Trophoblast cell (in vitro differentiated cells and primary cell): ENCODE data around the gene PROKR2.
A peak's percentile ranks its signal among the peaks of the same experiment; 100 is the strongest.

Experiments
- DNase-seq, 2 donors: peaks; one replicate each; pipeline ENCODE4 v3.0.0-alpha.2; 2016
- H2AFZ ChIP-seq: 2 replicates; pipeline ENCODE4 v1.6.1; 2013; ENCODE audit warnings: low read length, moderate library complexity, mild to moderate bottlenecking; ENCODE audit not compliant: insufficient read depth, poor library complexity
- H2AK5ac ChIP-seq: 2 replicates; pipeline ENCODE4 v1.6.1; 2013; ENCODE audit warnings: mild to moderate bottlenecking, low read length
- H2BK120ac ChIP-seq: 2 replicates; pipeline ENCODE4 v1.6.1; 2013; ENCODE audit warnings: low read length, mild to moderate bottlenecking, moderate library complexity; ENCODE audit not compliant: insufficient read depth, poor library complexity
- H2BK12ac ChIP-seq: 2 replicates; pipeline ENCODE4 v1.6.1; 2013; ENCODE audit warnings: mild to moderate bottlenecking, low read length, moderate library complexity
- H2BK5ac ChIP-seq: 2 replicates; pipeline ENCODE4 v1.6.1; 2013; ENCODE audit warnings: low read length, low read depth, moderate library complexity, mild to moderate bottlenecking; ENCODE audit not compliant: poor library complexity
- H3K14ac ChIP-seq: 2 replicates; pipeline ENCODE4 v1.6.1; 2013; ENCODE audit warnings: mild to moderate bottlenecking, low read length
- H3K18ac ChIP-seq: 2 replicates; pipeline ENCODE4 v1.6.1; 2013; ENCODE audit warnings: mild to moderate bottlenecking, low read length
- H3K23ac ChIP-seq: 2 replicates; pipeline ENCODE4 v1.6.1; 2013; ENCODE audit warnings: low read length
- H3K27ac ChIP-seq: 2 replicates; pipeline ENCODE4 v1.5.1; 2013; ENCODE audit warnings: low read depth, mild to moderate bottlenecking, inconsistent platforms, low read length, moderate library complexity
- H3K27me3 ChIP-seq: 2 replicates; pipeline ENCODE4 v1.6.1; 2013; ENCODE audit warnings: inconsistent platforms, mild to moderate bottlenecking, low read length, moderate library complexity; ENCODE audit not compliant: insufficient read depth
- H3K36me3 ChIP-seq, 2 experiments: 1 replicate in 1 of 2; 2 replicates in 1 of 2; pipeline ENCODE4 v1.6.1; 2013; ENCODE audit warnings: low read length in 2 of 2, mild to moderate bottlenecking in 2 of 2, moderate library complexity in 1 of 2; ENCODE audit not compliant: insufficient read depth in 2 of 2, control insufficient read depth in 1 of 2
- H3K4ac ChIP-seq: 2 replicates; pipeline ENCODE4 v1.6.1; 2013; ENCODE audit warnings: low read depth, mild to moderate bottlenecking, low read length, moderate library complexity
- H3K4me1 ChIP-seq, 2 experiments: 1 replicate in 1 of 2; 2 replicates in 1 of 2; pipeline ENCODE4 v1.6.1; 2013; ENCODE audit warnings: low read length in 2 of 2, mild to moderate bottlenecking in 2 of 2, moderate library complexity in 1 of 2; ENCODE audit not compliant: insufficient read depth in 2 of 2, control insufficient read depth in 1 of 2
- H3K4me2 ChIP-seq: 2 replicates; pipeline ENCODE4 v1.6.1; 2013; ENCODE audit warnings: inconsistent platforms, mild to moderate bottlenecking, low read length, moderate library complexity
- H3K4me3 ChIP-seq: 2 replicates; pipeline ENCODE4 v1.5.1; 2013; ENCODE audit warnings: mild to moderate bottlenecking, low read depth, low read length, inconsistent platforms
- H3K79me1 ChIP-seq: one replicate; pipeline ENCODE4 v1.6.1; 2013; ENCODE audit warnings: low read length
- H3K79me2 ChIP-seq: 2 replicates; pipeline ENCODE4 v1.6.1; 2013; ENCODE audit warnings: low read length, mild to moderate bottlenecking; ENCODE audit not compliant: control insufficient read depth, insufficient read depth, poor library complexity
- H3K9ac ChIP-seq: 2 replicates; pipeline ENCODE4 v1.6.1; 2013; ENCODE audit warnings: mild to moderate bottlenecking, low read length
- H3K9me3 ChIP-seq: 2 replicates; pipeline ENCODE4 v1.6.1; 2013; ENCODE audit warnings: low read depth, mild to moderate bottlenecking, control low read depth, inconsistent platforms, low read length; ENCODE audit not compliant: insufficient read depth
- H4K12ac ChIP-seq: 2 replicates; pipeline ENCODE4 v1.6.1; 2013; ENCODE audit warnings: low read depth, mild to moderate bottlenecking, low read length, moderate library complexity
- H4K8ac ChIP-seq: 2 replicates; pipeline ENCODE4 v1.6.1; 2013; ENCODE audit warnings: low read depth, mild to moderate bottlenecking, low read length, moderate library complexity
- H4K91ac ChIP-seq: one replicate; pipeline ENCODE4 v1.6.1; 2013; ENCODE audit warnings: low read depth, mild to moderate bottlenecking, low read length, moderate library complexity
- WGBS: extraction: QIAGEN DNeasy Blood & Tissue Kit; methylation state at CpG from one replicate; pipeline ENCODE4 v1.1.7; 2013; ENCODE audit warnings: missing lambda C conversion rate; ENCODE audit not compliant: insufficient read length, insufficient coverage; ENCODE audit errors: extremely low coverage; 5-methylcytosine and 5-hydroxymethylcytosine counted together

The PROKR2 gene

GRCh38 chr20:5328268-5328667 is 11.5 kb upstream of the PROKR2 start:
- Histone ChIP-seq H3K79me1 (no peaks in the 10 kb centered on the region), H3K79me2 (no peaks in the 10 kb centered on the region), H3K4me2 (no peak overlapping the region), H3K4me1 (no peaks in the 10 kb centered on the region), H2AFZ (no peak overlapping the region), H3K9ac (no peak overlapping the region), H2BK12ac (no peak overlapping the region), H3K23ac (no peak overlapping the region), H3K4me3 (no peak overlapping the region), H3K27ac (no peak overlapping the region), H3K27me3 (no peaks in the 10 kb centered on the region), H2BK5ac (no peak overlapping the region), H3K9me3 (no peaks in the 10 kb centered on the region), H3K36me3 (no peaks in the 10 kb centered on the region), H2BK120ac (no peak overlapping the region), H4K8ac (no peak overlapping the region), H3K18ac (no peak overlapping the region), H4K91ac (no peak overlapping the region), H3K4ac (no peak overlapping the region), H3K14ac (no peak overlapping the region), H2AK5ac (no peak overlapping the region), H4K12ac (no peak overlapping the region)
- no peak for DNase-seq
- WGBS = no CpG with 5 or more reads among the region's 3 CpGs

DNA sequence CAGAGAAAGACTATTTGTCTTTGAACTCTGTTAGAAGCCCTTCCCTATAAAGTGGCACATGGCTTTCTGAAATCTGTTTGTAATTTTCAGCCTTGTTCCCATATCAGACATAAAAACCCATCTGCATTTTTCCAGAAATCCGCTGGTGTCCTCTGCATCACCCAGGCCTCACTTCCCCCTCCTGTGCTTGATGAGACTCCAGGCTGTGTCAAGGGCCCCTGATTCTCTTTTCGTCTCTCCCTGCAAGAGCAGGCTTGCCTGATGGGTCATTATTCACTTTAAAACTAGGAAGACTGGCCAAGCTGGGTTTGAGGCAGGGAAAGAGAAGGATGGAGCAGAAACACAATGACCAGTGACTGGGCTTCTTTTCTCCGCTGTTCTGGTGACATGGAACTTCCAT is 10.6 kb upstream of the PROKR2 start:
- H4K12ac ChIP-seq = no peak overlapping the region
- no CpG with 5 or more reads among the region's 3 CpGs for WGBS
- H2BK5ac ChIP-seq = no peak overlapping the region
- H3K79me1 ChIP-seq = no peaks in the 10 kb centered on the region
- H2BK12ac ChIP-seq = no peak overlapping the region
- no peak overlapping the region for H3K14ac ChIP-seq
- no peak overlapping the region for H3K9ac ChIP-seq
- H3K4me1 ChIP-seq = no peaks in the 10 kb centered on the region
- no peak overlapping the region for H3K4ac ChIP-seq
- H3K36me3 ChIP-seq = no peaks in the 10 kb centered on the region
- H3K4me2 ChIP-seq = no peak overlapping the region
- no peaks in the 10 kb centered on the region for H3K9me3 ChIP-seq
- H3K79me2 ChIP-seq = no peaks in the 10 kb centered on the region
- H4K8ac ChIP-seq = no peak overlapping the region
- no peak overlapping the region for H2BK120ac ChIP-seq
- no peak overlapping the region for H3K27ac ChIP-seq
- no peak overlapping the region for H4K91ac ChIP-seq
- H3K23ac ChIP-seq = no peak overlapping the region
- H2AFZ ChIP-seq = no peak overlapping the region
- H3K4me3 ChIP-seq = no peak overlapping the region
- DNase-seq = no peak
- no peak overlapping the region for H3K18ac ChIP-seq
- H3K27me3 ChIP-seq = no peaks in the 10 kb centered on the region
- H2AK5ac ChIP-seq = no peak overlapping the region

GRCh38 chr20:5315807-5316187 is 957 bp downstream of the PROKR2 start:
- H3K14ac ChIP-seq = no peak overlapping the region

GRCh38 chr20:5313916-5314315 is 2.8 kb downstream of the PROKR2 start:
- Histone ChIP-seq H2AK5ac (no peak overlapping the region), H4K12ac (no peak overlapping the region), H3K27ac (no peak overlapping the region), H3K4me3 (no peak overlapping the region), H4K91ac (no peak overlapping the region), H4K8ac (no peak overlapping the region), H2BK120ac (no peak overlapping the region), H3K4me1 (peaks cover 5 to 12% of the 10 kb centered on the region in 2 experiments), H2AFZ (no peak overlapping the region), H3K4me2 (no peak overlapping the region), H3K9ac (no peak overlapping the region), H3K18ac (no peak overlapping the region), H3K79me2 (no peaks in the 10 kb centered on the region), H3K79me1 (no peaks in the 10 kb centered on the region), H2BK5ac (no peak overlapping the region), H3K27me3 (peaks cover 43% of the 10 kb centered on the region), H3K36me3 (no peaks in the 10 kb centered on the region), H3K23ac (no peak overlapping the region), H3K14ac (no peak overlapping the region), H3K9me3 (peaks cover 23% of the 10 kb centered on the region), H2BK12ac (no peak overlapping the region), H3K4ac (no peak overlapping the region)
- DNase-seq = no peak
- WGBS = no CpG with 5 or more reads among the region's 17 CpGs

More at GRCh38 chr20:5315807-5316187, 957 bp downstream of the PROKR2 start:
- Histone ChIP-seq H3K4me1 (peaks cover 5 to 12% of the 10 kb centered on the region in 2 experiments), H3K18ac (no peak overlapping the region), H3K79me1 (no peaks in the 10 kb centered on the region), H3K36me3 (no peaks in the 10 kb centered on the region), H2BK12ac (no peak overlapping the region), H2BK120ac (no peak overlapping the region), H3K9me3 (peaks cover 21% of the 10 kb centered on the region), H4K12ac (no peak overlapping the region), H3K27ac (no peak overlapping the region), H3K23ac (no peak overlapping the region), H2BK5ac (no peak overlapping the region), H2AK5ac (no peak overlapping the region), H3K4me2 (peak overlapping the region; percentile 83), H3K79me2 (no peaks in the 10 kb centered on the region), H3K4ac (no peak overlapping the region), H3K9ac (no peak overlapping the region), H4K91ac (no peak overlapping the region), H3K4me3 (no peak overlapping the region), H4K8ac (no peak overlapping the region), H3K27me3 (peaks cover 43% of the 10 kb centered on the region), H2AFZ (no peak overlapping the region)
- no peak for DNase-seq
- WGBS = no CpG with 5 or more reads among the region's 28 CpGs
